ENCODE data around the gene ACTRT2. TPM values are rescaled to one million over a fixed set of nuclear protein-coding genes. Genes with fewer than 3 reads are reported as not detected.

Gene ACTRT2
- total RNA-seq, 1 experiment from 2014 or later: not detected

DNA sequence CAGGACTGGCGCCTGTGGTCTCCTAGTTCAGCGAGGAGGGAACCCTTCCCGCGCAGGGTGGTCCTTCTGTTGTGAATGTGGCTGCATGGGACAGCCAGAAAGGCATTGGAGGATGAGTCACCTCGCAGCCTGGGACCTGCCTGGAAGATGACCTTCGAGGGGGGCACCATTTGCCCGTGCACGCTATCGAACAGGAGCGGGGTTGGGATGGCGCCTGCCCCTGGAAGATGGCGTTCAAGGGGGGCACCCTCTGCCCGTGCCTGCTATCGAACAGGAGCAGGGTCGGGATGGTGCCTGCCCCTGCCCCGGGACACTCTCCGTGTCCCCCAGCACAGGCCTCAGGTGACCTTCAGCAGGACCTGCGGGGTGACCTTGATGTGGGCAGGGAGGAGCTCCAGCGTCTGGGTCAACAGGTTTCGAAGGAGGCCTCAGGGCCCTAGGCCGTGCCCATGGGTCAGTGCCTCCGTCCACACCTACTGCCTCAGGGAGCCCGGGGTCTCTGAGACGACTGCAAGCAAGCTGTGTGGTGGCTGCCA is 1.7 kb upstream of the ACTRT2 start:
- Histone ChIP-seq H3K4me2 (ENCODE audit: insufficient read depth, insufficient read length, low read length) (no peak overlapping the region), H3K9me3 (ENCODE audit: control insufficient read depth, low read depth, low read length) (peaks cover 17% of the 10 kb centered on the region), H3K4me1 (ENCODE audit: insufficient read depth, low read length) (no peaks in the 10 kb centered on the region), H3K79me2 (ENCODE audit: insufficient read depth, low read length) (no peaks in the 10 kb centered on the region), H3K18ac (ENCODE audit: insufficient read length, low read depth, low read length) (no peak overlapping the region), H2BK12ac (ENCODE audit: insufficient read length, low read depth, low read length) (no peak overlapping the region), H3K79me1 (ENCODE audit: insufficient read depth, low read depth, low read length, poor library complexity, severe bottlenecking) (no peaks in the 10 kb centered on the region), H3T11ph (ENCODE audit: low read length) (no peak overlapping the region), H2BK15ac (ENCODE audit: low read depth, low read length) (no peak overlapping the region), H3K23ac (ENCODE audit: insufficient read length, low read depth, low read length) (no peak overlapping the region), H3K56ac (ENCODE audit: insufficient read length, low read depth, low read length) (no peak overlapping the region), H3K4ac (ENCODE audit: low read depth, low read length) (no peak overlapping the region), H2AFZ (ENCODE audit: low read length) (no peak overlapping the region), H3K14ac (ENCODE audit: insufficient read depth, low read length) (no peak overlapping the region), H4K5ac (ENCODE audit: insufficient read length, low read depth, low read length) (no peak overlapping the region), H4K91ac (ENCODE audit: insufficient read length, low read depth, low read length) (no peak overlapping the region), H2BK120ac (ENCODE audit: low read depth, low read length, poor library complexity, severe bottlenecking) (no peak overlapping the region), H3K27ac (ENCODE audit: insufficient read length, low read depth, low read length) (no peak overlapping the region), H2BK20ac (ENCODE audit: low read depth, low read length, poor library complexity, severe bottlenecking) (no peak overlapping the region), H2AK5ac (ENCODE audit: insufficient read length, low read length) (no peak overlapping the region), H2BK5ac (ENCODE audit: insufficient read length, low read length) (no peak overlapping the region), H3K23me2 (ENCODE audit: insufficient read length, low read depth, low read length, poor library complexity, severe bottlenecking) (no peaks in the 10 kb centered on the region), H4K8ac (replicated peaks; ENCODE audit: insufficient read length, low read depth, low read length) (no peak overlapping the region), H3K27me3 (ENCODE audit: insufficient read depth, low read length) (no peaks in the 10 kb centered on the region), H3K9ac (ENCODE audit: extremely low read depth, insufficient read length, low read length) (no peak overlapping the region), H4K20me1 (ENCODE audit: control insufficient read depth, insufficient read depth, insufficient read length) (no peaks in the 10 kb centered on the region)
- Mint-ChIP-seq H3K27me3 (ENCODE audit: low read depth) (peaks cover 3% of the 10 kb centered on the region), H3K4me3 (no peak overlapping the region), H3K36me3 (ENCODE audit: insufficient read depth in 1 of 3, low read depth in 3 of 3) (peaks cover 0 to 21% (median 2%) of the 10 kb centered on the region in 3 experiments; a peak in 4 of 7 replicates), H3K27ac (no peak overlapping the region), H3K9me3 (peaks cover 8 to 43% of the 10 kb centered on the region in 2 experiments; a peak in 4 of 5 replicates), H3K4me1 (peaks cover 0 to 11% of the 10 kb centered on the region in 2 experiments; a peak in 2 of 4 replicates)
- TF ChIP-seq, protein P1, sequence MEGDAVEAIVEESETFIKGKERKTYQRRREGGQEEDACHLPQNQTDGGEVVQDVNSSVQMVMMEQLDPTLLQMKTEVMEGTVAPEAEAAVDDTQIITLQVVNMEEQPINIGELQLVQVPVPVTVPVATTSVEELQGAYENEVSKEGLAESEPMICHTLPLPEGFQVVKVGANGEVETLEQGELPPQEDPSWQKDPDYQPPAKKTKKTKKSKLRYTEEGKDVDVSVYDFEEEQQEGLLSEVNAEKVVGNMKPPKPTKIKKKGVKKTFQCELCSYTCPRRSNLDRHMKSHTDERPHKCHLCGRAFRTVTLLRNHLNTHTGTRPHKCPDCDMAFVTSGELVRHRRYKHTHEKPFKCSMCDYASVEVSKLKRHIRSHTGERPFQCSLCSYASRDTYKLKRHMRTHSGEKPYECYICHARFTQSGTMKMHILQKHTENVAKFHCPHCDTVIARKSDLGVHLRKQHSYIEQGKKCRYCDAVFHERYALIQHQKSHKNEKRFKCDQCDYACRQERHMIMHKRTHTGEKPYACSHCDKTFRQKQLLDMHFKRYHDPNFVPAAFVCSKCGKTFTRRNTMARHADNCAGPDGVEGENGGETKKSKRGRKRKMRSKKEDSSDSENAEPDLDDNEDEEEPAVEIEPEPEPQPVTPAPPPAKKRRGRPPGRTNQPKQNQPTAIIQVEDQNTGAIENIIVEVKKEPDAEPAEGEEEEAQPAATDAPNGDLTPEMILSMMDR (conservative IDR thresholded peaks at IDR 0.05): no peak
- WGBS (ENCODE audit: extremely low coverage, insufficient read length, low lambda C conversion rate): no CpG with 5 or more reads among the region's 24 CpGs
- DNase-seq: no peak
